RWPE2 (cell line): ENCODE data around the gene PRORP.

Experiments used
- ATAC-seq: fragments of 200-7000 bp; cut with Tn5 transposase; 3 replicates; pipeline ENCODE4 v1.9.1; 2021; ENCODE audit warnings: low read depth
- DNase-seq: peaks from one replicate; pipeline ENCODE4 v3.0.0-alpha.2; 2020; ENCODE audit warnings: low spot score
- H3K27ac ChIP-seq: fragments of 450-650 bp; 2 replicates; pipeline ENCODE4 v1.5.1; 2017; ENCODE audit warnings: mild to moderate bottlenecking; ENCODE audit not compliant: poor library complexity, severe bottlenecking
- H3K27me3 ChIP-seq: fragments of 250-450 bp; sonication (Bioruptor Pico); 2 replicates; pipeline ENCODE4 v1.5.1; 2021; ENCODE audit warnings: mild to moderate bottlenecking, moderate library complexity; ENCODE audit not compliant: insufficient read depth, poor library complexity, severe bottlenecking
- H3K36me3 ChIP-seq: fragments of 250-450 bp; sonication (Bioruptor Pico); 2 replicates; pipeline ENCODE4 v1.5.1; 2020; ENCODE audit warnings: low read depth, mild to moderate bottlenecking, moderate library complexity
- H3K4me1 ChIP-seq: fragments of 250-450 bp; sonication (Bioruptor Pico); 2 replicates; pipeline ENCODE4 v1.5.1; 2021; ENCODE audit warnings: mild to moderate bottlenecking, moderate library complexity; ENCODE audit not compliant: insufficient read depth, poor library complexity, severe bottlenecking
- H3K4me3 ChIP-seq: fragments of 250-450 bp; sonication (Bioruptor Pico); 2 replicates; pipeline ENCODE4 v1.5.1; 2021; ENCODE audit warnings: mild to moderate bottlenecking, moderate library complexity; ENCODE audit not compliant: severe bottlenecking
- H3K9me3 ChIP-seq: fragments of 250-450 bp; sonication (Bioruptor Pico); 2 replicates; pipeline ENCODE4 v1.5.1; 2021; ENCODE audit warnings: mild to moderate bottlenecking, moderate library complexity; ENCODE audit not compliant: severe bottlenecking
- CTCF ChIP-seq: fragments of 450-650 bp; IDR thresholded peaks from one replicate; pipeline ENCODE4 v1.5.1; 2017; ENCODE audit warnings: mild to moderate bottlenecking, moderate library complexity; ENCODE audit not compliant: poor library complexity, severe bottlenecking

PRORP gene

GRCh38 chr14:35112641-35113040, 9.7 kb upstream of the PRORP start:
- Histone ChIP-seq H3K9me3 (no peaks in the 10 kb centered on the region), H3K27ac (no peak overlapping the region), H3K4me1 (peaks cover 4% of the 10 kb centered on the region), H3K36me3 (peaks cover 39% of the 10 kb centered on the region), H3K27me3 (peaks cover 3% of the 10 kb centered on the region), H3K4me3 (no peak overlapping the region)
- no peak for TF ChIP-seq CTCF
- ATAC-seq (no peak), DNase-seq (no peak)

GRCh38 chr14:35113308-35113950, 8.9 kb upstream of the PRORP start:
- no peak for TF ChIP-seq CTCF
- Histone ChIP-seq H3K4me1 (peaks cover 4% of the 10 kb centered on the region), H3K27ac (no peak overlapping the region), H3K27me3 (no peaks in the 10 kb centered on the region), H3K36me3 (peaks cover 32% of the 10 kb centered on the region), H3K9me3 (no peaks in the 10 kb centered on the region), H3K4me3 (no peak overlapping the region)
- ATAC-seq (no peak), DNase-seq (no peak)

- Histone ChIP-seq H3K36me3 (peaks cover 31% of the 10 kb centered on the region), H3K27me3 (no peaks in the 10 kb centered on the region), H3K9me3 (no peaks in the 10 kb centered on the region), H3K27ac (no peak overlapping the region), H3K4me3 (no peak overlapping the region), H3K4me1 (peaks cover 4% of the 10 kb centered on the region)
- ATAC-seq (no peak), DNase-seq (no peak)
- TF ChIP-seq CTCF, result no peak
Observed at GRCh38 chr14:35114036-35114435, 8.3 kb upstream of the PRORP start.

GRCh38 chr14:35116242-35116641, 6.1 kb upstream of the PRORP start:
- Histone ChIP-seq H3K27ac (no peak overlapping the region), H3K4me3 (no peak overlapping the region), H3K36me3 (peaks cover 15% of the 10 kb centered on the region), H3K4me1 (peaks cover 4% of the 10 kb centered on the region), H3K27me3 (no peaks in the 10 kb centered on the region), H3K9me3 (no peaks in the 10 kb centered on the region)
- no peak for ATAC-seq
- TF ChIP-seq CTCF, result no peak
- DNase-seq, result no peak

GRCh38 chr14:35117112-35117511, 5.2 kb upstream of the PRORP start:
- TF ChIP-seq CTCF, result no peak
- no peak for ATAC-seq
- Histone ChIP-seq H3K4me3 (no peak overlapping the region), H3K27ac (no peak overlapping the region), H3K36me3 (peaks cover 7% of the 10 kb centered on the region), H3K4me1 (peaks cover 4% of the 10 kb centered on the region), H3K9me3 (no peaks in the 10 kb centered on the region), H3K27me3 (no peaks in the 10 kb centered on the region)
- no peak for DNase-seq
